Measurements from ENCODE around the gene TMEM115. TPM values are rescaled to one million over a fixed set of nuclear protein-coding genes. Genes with fewer than 3 reads are reported as not detected.

The TMEM115 gene
- total RNA-seq, 5 donors from 2014 or later (not counting 1 experiment from before 2014, with no cell fraction given) = 13.9 to 35.2 (median 33.1) TPM

- POLR2A ChIA-PET = no interaction called here
- Mint-ChIP-seq H3K27me3 (no peaks in the 10 kb centered on the region), H3K36me3 (no peaks in the 10 kb centered on the region), H3K27ac (no peak overlapping the region), H3K4me1 (peaks cover 15 to 28% (median 27%) of the 10 kb centered on the region in 3 donors), H3K9me3 (no peaks in the 10 kb centered on the region), H3K4me3 (no peak overlapping the region)
- no peak for ATAC-seq (replicated peaks in 1 of 4)
- Histone ChIP-seq H3K36me3 (ENCODE audit: control insufficient read depth in 2 of 2, extremely low read depth in 1 of 2, insufficient read depth in 1 of 2, low read length in 1 of 2) (peaks cover 0 to 4% of the 10 kb centered on the region in 2 donors), H3K27ac (ENCODE audit: low read length) (no peak overlapping the region), H3K27me3 (replicated peaks in 1 of 2; ENCODE audit: control insufficient read depth in 2 of 2, extremely low read depth in 1 of 2, insufficient read depth in 2 of 2, low read length in 1 of 2) (peaks cover 0 to 3% of the 10 kb centered on the region in 2 experiments), H3K9me3 (no peaks in the 10 kb centered on the region), H3K4me1 (ENCODE audit: control insufficient read depth in 1 of 2, extremely low read depth in 1 of 2, insufficient read depth in 2 of 2, low read length in 2 of 2) (peaks cover 8 to 22% of the 10 kb centered on the region in 2 experiments), H3K4me3 (ENCODE audit: control insufficient read depth in 1 of 2, extremely low read depth in 1 of 2, low read length in 1 of 2) (no peak overlapping the region)
- no peak for DNase-seq
- CTCF ChIA-PET = no interaction called here
- WGBS (ENCODE audit: insufficient coverage) = 70% methylated on average over 2 of the region's 3 CpGs
Observed at GRCh38 chr3:50371133-50371685, 11.9 kb upstream of the TMEM115 start.

GRCh38 chr3:50370594-50370993 lies 11.3 kb upstream of the TMEM115 start:
- POLR2A ChIA-PET = no interaction called here
- H3K4me3 ChIP-seq (ENCODE audit: control insufficient read depth in 1 of 2, extremely low read depth in 1 of 2, low read length in 1 of 2) = no peak overlapping the region
- H3K27ac Mint-ChIP-seq = no peak overlapping the region
- H3K9me3 Mint-ChIP-seq = no peaks in the 10 kb centered on the region
- H3K27ac ChIP-seq (ENCODE audit: low read length) = no peak overlapping the region
- peaks cover 0 to 3% of the 10 kb centered on the region in 2 experiments for H3K27me3 ChIP-seq (replicated peaks in 1 of 2; ENCODE audit: control insufficient read depth in 2 of 2, extremely low read depth in 1 of 2, insufficient read depth in 2 of 2, low read length in 1 of 2)
- peaks cover 20 to 35% (median 33%) of the 10 kb centered on the region in 3 donors for H3K4me1 Mint-ChIP-seq
- CTCF ChIA-PET = no interaction called here
- no peak for ATAC-seq (replicated peaks in 1 of 4)
- WGBS (ENCODE audit: insufficient coverage) = 96% methylated on average over 7 of the region's 14 CpGs
- no peak for DNase-seq
- H3K36me3 ChIP-seq (ENCODE audit: control insufficient read depth in 2 of 2, extremely low read depth in 1 of 2, insufficient read depth in 1 of 2, low read length in 1 of 2) = peaks cover 0 to 4% of the 10 kb centered on the region in 2 donors
- no peaks in the 10 kb centered on the region for H3K27me3 Mint-ChIP-seq
- peaks cover 14 to 28% of the 10 kb centered on the region in 2 experiments for H3K4me1 ChIP-seq (ENCODE audit: control insufficient read depth in 1 of 2, extremely low read depth in 1 of 2, insufficient read depth in 2 of 2, low read length in 2 of 2)
- H3K9me3 ChIP-seq = no peaks in the 10 kb centered on the region
- H3K36me3 Mint-ChIP-seq = no peaks in the 10 kb centered on the region
- H3K4me3 Mint-ChIP-seq = no peak overlapping the region

GRCh38 chr3:50369012-50369670 lies 9.8 kb upstream of the TMEM115 start:
- H3K4me1 ChIP-seq (ENCODE audit: control insufficient read depth in 1 of 2, extremely low read depth in 1 of 2, insufficient read depth in 2 of 2, low read length in 2 of 2) = peaks cover 15 to 38% of the 10 kb centered on the region in 2 experiments
- ATAC-seq (replicated peaks in 1 of 4) (no peak), DNase-seq (no peak)
- H3K36me3 Mint-ChIP-seq = no peaks in the 10 kb centered on the region
- no peaks in the 10 kb centered on the region for H3K9me3 Mint-ChIP-seq
- POLR2A ChIA-PET = no interaction called here
- H3K4me1 Mint-ChIP-seq = peaks cover 25 to 42% (median 38%) of the 10 kb centered on the region in 3 donors
- CTCF ChIA-PET = interaction anchor here in 1 of 2 donors (0.6 kb wide), 1 partner anchor 1279 kb away, joined by 4 read pairs; no protein-coding TSS in a partner anchor
- H3K27ac ChIP-seq (ENCODE audit: low read length) = no peak overlapping the region
- H3K4me3 Mint-ChIP-seq = no peak overlapping the region
- H3K27me3 Mint-ChIP-seq = no peaks in the 10 kb centered on the region
- WGBS (ENCODE audit: insufficient coverage) = 58% methylated on average over 9 of the region's 9 CpGs
- peaks cover 0 to 4% of the 10 kb centered on the region in 2 donors for H3K36me3 ChIP-seq (ENCODE audit: control insufficient read depth in 2 of 2, extremely low read depth in 1 of 2, insufficient read depth in 1 of 2, low read length in 1 of 2)
- H3K9me3 ChIP-seq = no peaks in the 10 kb centered on the region
- H3K4me3 ChIP-seq (ENCODE audit: control insufficient read depth in 1 of 2, extremely low read depth in 1 of 2, low read length in 1 of 2) = no peak overlapping the region
- H3K27me3 ChIP-seq (replicated peaks in 1 of 2; ENCODE audit: control insufficient read depth in 2 of 2, extremely low read depth in 1 of 2, insufficient read depth in 2 of 2, low read length in 1 of 2) = peaks cover 0 to 3% of the 10 kb centered on the region in 2 experiments
- H3K27ac Mint-ChIP-seq = no peak overlapping the region

GRCh38 chr3:50365842-50366220 lies 6.5 kb upstream of the TMEM115 start:
- POLR2A ChIA-PET = interaction anchor here in 1 of 2 donors (0.6 to 1.1 kb wide), 3 partner anchors 9 to 37 kb away, joined by 3 to 8 read pairs (median 3); no protein-coding TSS in a partner anchor
- WGBS (ENCODE audit: insufficient coverage) = no CpG with 5 or more reads among the region's 5 CpGs
- no peaks in the 10 kb centered on the region for H3K9me3 ChIP-seq
- peak overlapping the region; percentile 87 to 95 for H3K27ac Mint-ChIP-seq
- no peaks in the 10 kb centered on the region for H3K36me3 Mint-ChIP-seq
- peak overlapping the region; percentile 68 for H3K27ac ChIP-seq (ENCODE audit: low read length)
- no peaks in the 10 kb centered on the region for H3K27me3 ChIP-seq (replicated peaks in 1 of 2; ENCODE audit: control insufficient read depth in 2 of 2, extremely low read depth in 1 of 2, insufficient read depth in 2 of 2, low read length in 1 of 2)
- H3K36me3 ChIP-seq (ENCODE audit: control insufficient read depth in 2 of 2, extremely low read depth in 1 of 2, insufficient read depth in 1 of 2, low read length in 1 of 2) = peaks cover 0 to 4% of the 10 kb centered on the region in 2 donors
- peaks cover 11 to 31% of the 10 kb centered on the region in 2 experiments for H3K4me1 ChIP-seq (ENCODE audit: control insufficient read depth in 1 of 2, extremely low read depth in 1 of 2, insufficient read depth in 2 of 2, low read length in 2 of 2)
- peak overlapping the region; percentile 65 to 85 for H3K4me3 ChIP-seq (ENCODE audit: control insufficient read depth in 1 of 2, extremely low read depth in 1 of 2, low read length in 1 of 2)
- peaks cover 17 to 35% (median 23%) of the 10 kb centered on the region in 3 donors for H3K4me1 Mint-ChIP-seq
- no peak for ATAC-seq (replicated peaks in 1 of 4)
- no peaks in the 10 kb centered on the region for H3K9me3 Mint-ChIP-seq
- DNase-seq = no peak
- H3K4me3 Mint-ChIP-seq = peak overlapping the region; percentile 86 to 89 (median 88)
- CTCF ChIA-PET = interaction anchor here in 1 of 2 donors (1.0 to 1.2 kb wide), 2 partner anchors 16 to 29 kb away, joined by 4 read pairs; no protein-coding TSS in a partner anchor
- H3K27me3 Mint-ChIP-seq = no peaks in the 10 kb centered on the region

GRCh38 chr3:50365080-50365841 lies 5.9 kb upstream of the TMEM115 start:
- 1% methylated on average over 24 of the region's 53 CpGs for WGBS (ENCODE audit: insufficient coverage)
- H3K4me1 Mint-ChIP-seq = peaks cover 17 to 35% (median 23%) of the 10 kb centered on the region in 3 donors
- Histone ChIP-seq H3K4me1 (ENCODE audit: control insufficient read depth in 1 of 2, extremely low read depth in 1 of 2, insufficient read depth in 2 of 2, low read length in 2 of 2) (peaks cover 11 to 31% of the 10 kb centered on the region in 2 experiments), H3K9me3 (no peaks in the 10 kb centered on the region), H3K4me3 (ENCODE audit: control insufficient read depth in 1 of 2, extremely low read depth in 1 of 2, low read length in 1 of 2) (peak overlapping the region; percentile 65 to 85), H3K27ac (ENCODE audit: low read length) (peak overlapping the region; percentile 68), H3K36me3 (ENCODE audit: control insufficient read depth in 2 of 2, extremely low read depth in 1 of 2, insufficient read depth in 1 of 2, low read length in 1 of 2) (peaks cover 0 to 4% of the 10 kb centered on the region in 2 donors), H3K27me3 (replicated peaks in 1 of 2; ENCODE audit: control insufficient read depth in 2 of 2, extremely low read depth in 1 of 2, insufficient read depth in 2 of 2, low read length in 1 of 2) (no peaks in the 10 kb centered on the region)
- POLR2A ChIA-PET = interaction anchor here in 1 of 2 donors (0.6 to 1.1 kb wide), 3 partner anchors 8 to 37 kb away, joined by 3 to 8 read pairs (median 3); no protein-coding TSS in a partner anchor
- peak; percentile 89 to 97 (median 94) for DNase-seq
- H3K9me3 Mint-ChIP-seq = no peaks in the 10 kb centered on the region
- no peaks in the 10 kb centered on the region for H3K27me3 Mint-ChIP-seq
- ATAC-seq (replicated peaks in 1 of 4) = peak; percentile 95 to 97 (median 96)
- no peaks in the 10 kb centered on the region for H3K36me3 Mint-ChIP-seq
- peak overlapping the region; percentile 87 to 95 for H3K27ac Mint-ChIP-seq
- CTCF ChIA-PET = interaction anchor here in 1 of 2 donors (0.6 to 1.2 kb wide), 3 partner anchors 16 to 1022 kb away, joined by 4 read pairs; no protein-coding TSS in a partner anchor
- H3K4me3 Mint-ChIP-seq = peak overlapping the region; percentile 86 to 89 (median 88)

- Histone ChIP-seq H3K27ac (ENCODE audit: low read length) (no peak overlapping the region), H3K27me3 (replicated peaks in 1 of 2; ENCODE audit: control insufficient read depth in 2 of 2, extremely low read depth in 1 of 2, insufficient read depth in 2 of 2, low read length in 1 of 2) (no peaks in the 10 kb centered on the region), H3K9me3 (no peaks in the 10 kb centered on the region), H3K36me3 (ENCODE audit: control insufficient read depth in 2 of 2, extremely low read depth in 1 of 2, insufficient read depth in 1 of 2, low read length in 1 of 2) (peaks cover 0 to 4% of the 10 kb centered on the region in 2 donors), H3K4me1 (ENCODE audit: control insufficient read depth in 1 of 2, extremely low read depth in 1 of 2, insufficient read depth in 2 of 2, low read length in 2 of 2) (peaks cover 11 to 34% of the 10 kb centered on the region in 2 experiments), H3K4me3 (ENCODE audit: control insufficient read depth in 1 of 2, extremely low read depth in 1 of 2, low read length in 1 of 2) (peak overlapping the region; percentile 38 to 65)
- peak; percentile 20 to 36 (median 26) for ATAC-seq (replicated peaks in 1 of 4)
- Mint-ChIP-seq H3K36me3 (no peaks in the 10 kb centered on the region), H3K4me1 (peaks cover 20 to 40% (median 27%) of the 10 kb centered on the region in 3 donors), H3K27ac (peak overlapping the region in 1 of 2 donors; percentile 52), H3K4me3 (peak overlapping the region; percentile 86 to 89 (median 88)), H3K27me3 (no peaks in the 10 kb centered on the region), H3K9me3 (no peaks in the 10 kb centered on the region)
- 34% methylated on average over 26 of the region's 48 CpGs for WGBS (ENCODE audit: insufficient coverage)
- no peak for DNase-seq
- ChIA-PET CTCF (interaction anchor here in 1 of 2 donors (0.6 to 1.2 kb wide), 2 partner anchors 27 to 1023 kb away, joined by 4 read pairs; no protein-coding TSS in a partner anchor), POLR2A (no interaction called here)
Observed at GRCh38 chr3:50364573-50365079, 5.3 kb upstream of the TMEM115 start.
